GM12864 (cell line): ENCODE measurements around the gene VPS37C.
A peak's percentile ranks its signal among the peaks of the same experiment; 100 is the strongest.
"Not testable (repeated sequence)": the region's sequence is repeated elsewhere in the genome, so short reads cannot be mapped to it uniquely, and the experiment has no call there.

Experiments used
- DNase-seq: peaks from one replicate; pipeline ENCODE4 v3.0.0-alpha.2; 2011; ENCODE audit warnings: low read depth
- H3K4me3 ChIP-seq: 2 replicates; pipeline ENCODE4 v1.5.1; 2011; ENCODE audit warnings: mild to moderate bottlenecking, low read depth, low read length, control low read depth
- CTCF ChIP-seq: IDR thresholded peaks from 2 replicates; pipeline ENCODE4 v1.5.1; 2011; ENCODE audit warnings: low read depth, mild to moderate bottlenecking, moderate library complexity, low read length, control low read depth, inconsistent platforms; ENCODE audit errors: missing control alignments

Gene VPS37C

GRCh38 chr11:61183645-61184044, 22.4 kb upstream of the VPS37C start:
- no peak for TF ChIP-seq CTCF
- no peak for DNase-seq
- H3K4me3 ChIP-seq: no peak overlapping the region

DNA sequence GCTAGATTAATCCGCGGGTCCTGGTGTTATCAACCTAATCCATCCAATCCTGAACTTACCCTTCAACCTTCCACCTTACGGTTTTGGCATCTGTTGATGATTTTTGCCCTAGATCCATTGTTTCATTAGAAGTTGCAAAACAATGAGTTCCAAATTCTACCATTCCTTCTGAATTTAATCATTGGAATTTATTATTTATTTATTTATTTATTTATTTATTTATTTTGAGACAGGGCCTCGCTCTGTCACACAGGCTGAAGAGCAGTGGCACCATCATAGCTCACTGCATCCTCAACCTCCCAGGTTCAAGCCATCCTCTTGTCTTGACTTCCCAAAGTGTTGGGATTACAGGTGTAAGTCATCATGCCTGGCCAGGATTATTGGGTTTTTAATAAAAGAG, 20.3 kb upstream of the VPS37C start:
- TF ChIP-seq CTCF: no peak
- DNase-seq: no peak
- no peak overlapping the region for H3K4me3 ChIP-seq

DNA sequence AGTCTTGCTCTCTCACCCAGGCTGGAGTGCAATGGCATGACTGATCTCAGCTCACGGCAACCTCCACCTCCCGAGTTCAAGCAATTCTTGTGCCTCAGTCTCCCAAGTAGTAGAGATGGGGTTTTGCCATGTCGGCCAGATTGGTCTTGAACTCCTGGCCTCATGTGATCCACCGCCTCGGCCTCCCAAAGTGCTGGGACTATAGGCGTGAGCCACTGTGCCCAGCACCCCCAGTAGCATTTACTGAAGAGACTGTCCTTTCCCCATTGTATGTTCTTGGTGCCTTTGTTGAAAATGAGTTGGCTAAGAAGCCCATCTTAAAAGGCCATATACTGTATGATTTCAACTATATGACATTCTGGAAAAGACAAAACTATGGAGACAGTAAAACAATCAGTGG, 19.0 kb upstream of the VPS37C start:
- DNase-seq, H3K4me3 ChIP-seq: not testable (repeated sequence)

DNA sequence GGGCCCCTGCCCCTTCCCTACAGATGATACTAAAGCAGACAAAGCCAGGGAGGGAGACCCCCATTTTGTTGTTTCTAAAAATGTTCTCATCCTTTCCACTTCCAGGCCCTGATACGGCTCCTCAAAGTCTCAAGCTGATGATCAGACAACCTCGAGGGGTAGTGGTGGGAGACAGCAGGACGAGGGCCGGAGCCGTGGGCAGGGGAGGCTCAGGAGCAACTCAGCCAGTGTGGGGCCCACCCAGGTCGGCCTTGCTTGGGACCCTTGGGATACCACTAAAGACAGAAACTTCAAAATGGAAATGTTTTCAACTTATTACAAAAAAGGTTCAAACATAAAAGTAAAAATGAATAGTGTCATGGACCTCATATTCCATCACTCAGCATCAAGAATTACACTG, 15.2 kb upstream of the VPS37C start:
- no peak for DNase-seq
- no peak overlapping the region for H3K4me3 ChIP-seq
- TF ChIP-seq CTCF: no peak

DNA sequence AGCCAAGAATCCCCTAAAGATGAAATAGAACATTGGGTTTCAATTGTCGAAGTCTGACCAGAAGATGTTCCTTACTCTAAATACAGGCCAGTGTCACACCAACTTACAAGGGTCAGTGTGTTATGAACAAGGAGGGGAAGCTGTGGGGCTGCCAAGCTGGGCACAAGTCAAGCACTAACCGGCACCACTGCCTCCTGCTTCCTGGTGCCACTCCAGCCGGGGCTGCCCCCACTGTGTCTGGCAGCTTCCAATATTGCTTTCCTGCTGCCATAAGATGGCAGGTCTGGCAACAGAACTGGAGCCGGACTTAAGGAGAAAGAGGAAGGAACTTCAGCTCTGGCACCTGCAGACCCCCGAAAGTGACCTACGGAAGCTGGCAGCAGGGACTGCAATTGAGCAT, 13.7 kb upstream of the VPS37C start:
- DNase-seq: no peak
- no peak overlapping the region for H3K4me3 ChIP-seq
- TF ChIP-seq CTCF: no peak

- TF ChIP-seq CTCF: no peak
- no peak overlapping the region for H3K4me3 ChIP-seq
- DNase-seq: no peak
Observed at GRCh38 chr11:61174273-61174672, 13.0 kb upstream of the VPS37C start.

- H3K4me3 ChIP-seq: no peak overlapping the region
- no peak for DNase-seq
- TF ChIP-seq CTCF: peak; percentile 32
Observed at GRCh38 chr11:61173456-61173855, 12.2 kb upstream of the VPS37C start.

DNA sequence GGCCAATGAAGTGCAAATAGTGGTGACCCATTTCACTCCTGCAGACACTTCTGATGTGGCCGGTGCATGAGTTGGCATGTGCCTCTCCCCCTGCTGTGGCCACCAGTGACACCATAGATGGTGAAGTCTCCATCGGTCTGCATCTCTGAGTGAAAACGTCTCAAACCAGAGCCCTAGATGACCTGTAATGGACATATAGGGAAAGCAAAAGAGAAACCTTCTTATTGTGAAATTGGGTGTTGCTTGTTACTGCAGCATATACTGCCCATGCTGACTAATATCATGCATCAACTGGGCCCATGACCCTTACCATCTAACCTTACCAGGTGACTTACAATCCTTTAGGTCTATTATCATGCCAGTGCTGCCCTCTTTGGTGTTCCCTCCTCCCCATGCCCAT, 11.7 kb upstream of the VPS37C start:
- DNase-seq: no peak
- no peak for TF ChIP-seq CTCF
- no peak overlapping the region for H3K4me3 ChIP-seq
